Measurements from ENCODE around the gene HAPLN3. TPM values are rescaled to one million over a fixed set of nuclear protein-coding genes. Genes with fewer than 3 reads are reported as not detected.

The HAPLN3 gene
- total and polyA plus RNA-seq, 10 of the 15 experiments (the other 5 are each of a cell fraction or from before 2014, with no cell fraction given) = 0.20 to 5.0 (median 1.4) TPM; not detected in 1

- no peaks in the 10 kb centered on the region for H3K79me2 ChIP-seq (ENCODE audit: control insufficient read depth, insufficient read depth, low read length)
- H3K27ac ChIP-seq (ENCODE audit: control insufficient read depth, insufficient read depth) = no peak overlapping the region
- SMC1A ChIA-PET (ENCODE audit: uncharacterized antibody, unreplicated experiment) = interaction anchor here (0.7 to 2.4 kb wide), 20 partner anchors 10 to 281 kb away, joined by 3 to 32 read pairs (median 6); partner anchors contain the start of gene ABHD2
- H4K20me1 ChIP-seq (ENCODE audit: control insufficient read depth, insufficient read depth) = 0 out of 2 replicates have a peak, but pooled peaks cover 5% of the 10 kb centered on the region
- ATAC-seq (no peak), FAIRE-seq (no peak), DNase-seq (ENCODE audit: low read depth, low spot score) (no peak)
- in situ Hi-C loops (cut with MboI) (loop anchor here (5.0 kb wide), 1 partner anchor 112 kb away; no protein-coding TSS in a partner anchor), intact Hi-C loops (cut with micrococcal nuclease; ENCODE audit: unreplicated experiment) (loop anchor here (2.0 kb wide), 1 partner anchor 77 kb away; no protein-coding TSS in a partner anchor)
- no peaks in the 10 kb centered on the region for H3K9me3 ChIP-seq (replicated peaks; ENCODE audit: control insufficient read depth, insufficient read depth, low read length)
- H2AFZ ChIP-seq (ENCODE audit: control insufficient read depth, low read depth, low read length) = no peak overlapping the region
- no peaks in the 10 kb centered on the region for H3K36me3 ChIP-seq (ENCODE audit: control insufficient read depth in 2 of 2, insufficient read depth in 2 of 2, low read length in 1 of 2)
- WGBS (ENCODE audit: insufficient coverage, insufficient replicate concordance, low lambda C conversion rate, missing lambda C conversion rate) = 29% methylated on average over 10 of the region's 11 CpGs
- H3K9ac ChIP-seq (ENCODE audit: control insufficient read depth, insufficient read depth, low read length) = no peak overlapping the region
- POLR2A ChIA-PET = no interaction called here
- CTCF ChIA-PET = interaction anchor here (0.6 to 5.5 kb wide), 41 partner anchors 9 to 1000 kb away, joined by 3 to 116 read pairs (median 6); partner anchors contain the start of gene HAPLN3
- no peak overlapping the region for H3K4me3 ChIP-seq
- no peaks in the 10 kb centered on the region for H3K4me1 ChIP-seq (ENCODE audit: control insufficient read depth, insufficient read depth, low read length)
- no peak overlapping the region for H3K4me2 ChIP-seq (ENCODE audit: control insufficient read depth, insufficient read depth)
- BruUV-seq (replicated peaks) = no TSS peak
- no peaks in the 10 kb centered on the region; a peak in 1 of 4 replicates for H3K27me3 ChIP-seq (replicated peaks in 1 of 2; ENCODE audit: control insufficient read depth in 2 of 2, insufficient read depth in 2 of 2, low read length in 1 of 2)
- RAD21 ChIA-PET (ENCODE audit: unreplicated experiment) = interaction anchor here (0.7 to 3.1 kb wide), 16 partner anchors 38 to 281 kb away, joined by 3 to 34 read pairs (median 5); partner anchors contain the start of gene ABHD2
- TF ChIP-seq CEBPB (IDR thresholded peaks at IDR 0.05; ENCODE audit: borderline replicate concordance in 1 of 2, low read depth in 2 of 2, low read length in 2 of 2) (no peak), SMAD1 (IDR thresholded peaks at IDR 0.05; ENCODE audit: low read depth, partially characterized antibody) (no peak), NFYA (IDR thresholded peaks at IDR 0.05; ENCODE audit: borderline replicate concordance, low read depth, low read length) (no peak), ZBTB11 (CRISPR knock-in tag; IDR thresholded peaks at IDR 0.05) (no peak), NFXL1 (IDR thresholded peaks at IDR 0.05; ENCODE audit: borderline replicate concordance) (no peak), RAD21 (IDR thresholded peaks at IDR 0.05; ENCODE audit: insufficient read depth, low read depth, low read length) (no peak), FOXK2 (IDR thresholded peaks at IDR 0.05) (no peak), CUX1 (IDR thresholded peaks at IDR 0.05; ENCODE audit: insufficient replicate concordance, low read depth, low read length) (no peak), KLF5 (IDR thresholded peaks at IDR 0.05; ENCODE audit: partially characterized antibody) (no peak)
- TF ChIP-seq, protein P1, sequence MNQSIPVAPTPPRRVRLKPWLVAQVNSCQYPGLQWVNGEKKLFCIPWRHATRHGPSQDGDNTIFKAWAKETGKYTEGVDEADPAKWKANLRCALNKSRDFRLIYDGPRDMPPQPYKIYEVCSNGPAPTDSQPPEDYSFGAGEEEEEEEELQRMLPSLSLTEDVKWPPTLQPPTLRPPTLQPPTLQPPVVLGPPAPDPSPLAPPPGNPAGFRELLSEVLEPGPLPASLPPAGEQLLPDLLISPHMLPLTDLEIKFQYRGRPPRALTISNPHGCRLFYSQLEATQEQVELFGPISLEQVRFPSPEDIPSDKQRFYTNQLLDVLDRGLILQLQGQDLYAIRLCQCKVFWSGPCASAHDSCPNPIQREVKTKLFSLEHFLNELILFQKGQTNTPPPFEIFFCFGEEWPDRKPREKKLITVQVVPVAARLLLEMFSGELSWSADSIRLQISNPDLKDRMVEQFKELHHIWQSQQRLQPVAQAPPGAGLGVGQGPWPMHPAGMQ (IDR thresholded peaks at IDR 0.05; ENCODE audit: borderline replicate concordance) = no peak
- TF ChIP-seq, protein P2, sequence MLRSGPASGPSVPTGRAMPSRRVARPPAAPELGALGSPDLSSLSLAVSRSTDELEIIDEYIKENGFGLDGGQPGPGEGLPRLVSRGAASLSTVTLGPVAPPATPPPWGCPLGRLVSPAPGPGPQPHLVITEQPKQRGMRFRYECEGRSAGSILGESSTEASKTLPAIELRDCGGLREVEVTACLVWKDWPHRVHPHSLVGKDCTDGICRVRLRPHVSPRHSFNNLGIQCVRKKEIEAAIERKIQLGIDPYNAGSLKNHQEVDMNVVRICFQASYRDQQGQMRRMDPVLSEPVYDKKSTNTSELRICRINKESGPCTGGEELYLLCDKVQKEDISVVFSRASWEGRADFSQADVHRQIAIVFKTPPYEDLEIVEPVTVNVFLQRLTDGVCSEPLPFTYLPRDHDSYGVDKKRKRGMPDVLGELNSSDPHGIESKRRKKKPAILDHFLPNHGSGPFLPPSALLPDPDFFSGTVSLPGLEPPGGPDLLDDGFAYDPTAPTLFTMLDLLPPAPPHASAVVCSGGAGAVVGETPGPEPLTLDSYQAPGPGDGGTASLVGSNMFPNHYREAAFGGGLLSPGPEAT (IDR thresholded peaks at IDR 0.05; ENCODE audit: low read depth) = no peak
Observed at GRCh38 chr15:88905576-88905975, 10.2 kb upstream of the HAPLN3 start.
